CD4-positive, alpha-beta T cell (primary cell): ENCODE data around the gene BCCIP. TPM values are rescaled to one million over a fixed set of nuclear protein-coding genes. Genes with fewer than 3 reads are reported as not detected.

Experiments used
- ATAC-seq: fragments of 200-7000 bp; cut with Tn5 transposase; one replicate; pipeline ENCODE4 v1.10.0; 2022; ENCODE audit warnings: mild to moderate bottlenecking; ENCODE audit not compliant: poor library complexity
- CTCF ChIA-PET: fragments of 350-600 bp; sonication (Branson Sonifier 250); formaldehyde crosslinking; loops from one replicate; lab custom pipeline; 2021; ENCODE audit warnings: antibody characterized with exemption, inconsistent platforms; lab: Charles Lee
- POLR2A ChIA-PET: fragments of 350-600 bp; sonication (Branson Sonifier 250); formaldehyde crosslinking; loops from one replicate; lab custom pipeline; 2021; ENCODE audit warnings: antibody characterized with exemption, inconsistent platforms; lab: Charles Lee
- DNase-seq, 14 experiments: peaks; one replicate each; pipeline ENCODE4 v3.0.0-alpha.2; 2013 to 2020; ENCODE audit warnings: mixed read lengths in 2 of 14
- H3K27ac ChIP-seq, 2 donors: one replicate each; pipeline versions ENCODE4 v1.5.1 to v1.7.0; 2013; ENCODE audit warnings: low read length in 2 of 2, low read depth in 1 of 2, mild to moderate bottlenecking in 1 of 2
- H3K27me3 ChIP-seq, 2 experiments: 1 replicate in 1 of 2; 2 replicates in 1 of 2; pipeline versions ENCODE4 v1.6.1 to v1.7.0; 2013; ENCODE audit warnings: low read length in 2 of 2, control low read depth in 1 of 2, mild to moderate bottlenecking in 1 of 2, moderate library complexity in 1 of 2; ENCODE audit not compliant: insufficient read depth in 2 of 2, control insufficient read depth in 1 of 2
- H3K36me3 ChIP-seq: one replicate; pipeline ENCODE4 v1.6.1; 2013; ENCODE audit warnings: low read length, control low read depth; ENCODE audit not compliant: insufficient read depth
- H3K4me1 ChIP-seq: one replicate; pipeline ENCODE4 v1.6.1; 2013; ENCODE audit warnings: low read length, control low read depth; ENCODE audit not compliant: insufficient read depth
- H3K4me3 ChIP-seq: one replicate; pipeline ENCODE4 v1.5.1; 2013; ENCODE audit warnings: mild to moderate bottlenecking, low read length, moderate library complexity
- H3K9me3 ChIP-seq, 2 experiments: 1 replicate in 1 of 2; 2 replicates in 1 of 2; pipeline versions ENCODE4 v1.6.1 to v1.7.0; 2013; ENCODE audit warnings: low read length in 2 of 2, mild to moderate bottlenecking in 2 of 2, control low read depth in 1 of 2, moderate library complexity in 1 of 2; ENCODE audit not compliant: control insufficient read depth in 1 of 2, insufficient read depth in 1 of 2
- H3K27ac Mint-ChIP-seq: one replicate; pipeline ENCODE4 v1.8.0; 2020; ENCODE audit warnings: mixed read lengths
- H3K27me3 Mint-ChIP-seq: one replicate; pipeline ENCODE4 v1.8.0; 2021; ENCODE audit warnings: mixed read lengths
- H3K36me3 Mint-ChIP-seq: one replicate; pipeline ENCODE4 v1.8.0; 2021; ENCODE audit warnings: low read depth, mixed read lengths
- H3K4me1 Mint-ChIP-seq: one replicate; pipeline ENCODE4 v1.8.0; 2021; ENCODE audit warnings: low read depth, mixed read lengths
- H3K4me3 Mint-ChIP-seq: one replicate; pipeline ENCODE4 v1.8.0; 2020; ENCODE audit warnings: mild to moderate bottlenecking, mixed read lengths
- H3K9me3 Mint-ChIP-seq: one replicate; pipeline ENCODE4 v1.8.0; 2020; ENCODE audit warnings: mixed read lengths
- CTCF ChIP-seq: fragments of 200-600 bp; IDR thresholded peaks from one replicate; pipeline ENCODE4 v1.8.0; 2022; ENCODE audit warnings: antibody characterized with exemption, mild to moderate bottlenecking
- intact Hi-C, 2 experiments: fragments of 100-400 bp; cut with DNase I in 1 of 2; cut with micrococcal nuclease in 1 of 2; formaldehyde crosslinking; loops; one replicate each; pipeline versions ENCODE4 v1.15.1 to v1.9.0; 2023 to 2025; cut with DNase I, micrococcal nuclease
- total RNA-seq, 174 experiments: library from RNA in 2 of 174; stranded (reverse) in 2 of 174; gene quantifications; one replicate each; pipeline ENCODE4 v1.2.3 and lab custom pipeline; 2021 to 2026

The BCCIP gene
- total RNA-seq, 2 experiments from 2014 or later, result 31.2 to 32.7 TPM

GRCh38 chr10:125801574-125801973 is 21.8 kb upstream of the BCCIP start:
- H3K4me1 Mint-ChIP-seq, result no peaks in the 10 kb centered on the region
- no peak overlapping the region for H3K27ac Mint-ChIP-seq

GRCh38 chr10:125802131-125802530 is 21.2 kb upstream of the BCCIP start:
- H3K27me3 Mint-ChIP-seq, result no peaks in the 10 kb centered on the region
- ChIA-PET POLR2A (no interaction called here), CTCF (no interaction called here)
- intact Hi-C loops, result no loop called here
- Histone ChIP-seq H3K9me3 (no peaks in the 10 kb centered on the region), H3K4me1 (no peaks in the 10 kb centered on the region), H3K27ac (no peak overlapping the region), H3K4me3 (no peak overlapping the region), H3K27me3 (no peaks in the 10 kb centered on the region), H3K36me3 (peaks cover 50% of the 10 kb centered on the region)
- H3K9me3 Mint-ChIP-seq, result no peaks in the 10 kb centered on the region
- H3K36me3 Mint-ChIP-seq, result peaks cover 74% of the 10 kb centered on the region
- H3K4me1 Mint-ChIP-seq, result no peaks in the 10 kb centered on the region
- no peak overlapping the region for H3K4me3 Mint-ChIP-seq
- no peak overlapping the region for H3K27ac Mint-ChIP-seq
- ATAC-seq (no peak), DNase-seq (no peak)
- no peak for TF ChIP-seq CTCF

More at GRCh38 chr10:125801574-125801973, 21.8 kb upstream of the BCCIP start:
- H3K9me3 ChIP-seq, result no peaks in the 10 kb centered on the region
- Mint-ChIP-seq H3K27me3 (no peaks in the 10 kb centered on the region), H3K4me3 (no peak overlapping the region), H3K9me3 (no peaks in the 10 kb centered on the region), H3K36me3 (peaks cover 74% of the 10 kb centered on the region)
- CTCF ChIA-PET, result no interaction called here
- no peaks in the 10 kb centered on the region for H3K4me1 ChIP-seq
- peaks cover 45% of the 10 kb centered on the region for H3K36me3 ChIP-seq
- POLR2A ChIA-PET, result no interaction called here
- no peak for TF ChIP-seq CTCF
- intact Hi-C loops, result no loop called here
- H3K27me3 ChIP-seq, result no peaks in the 10 kb centered on the region
- no peak overlapping the region for H3K4me3 ChIP-seq
- ATAC-seq, result no peak
- no peak overlapping the region for H3K27ac ChIP-seq
- DNase-seq, result no peak

- no peak for TF ChIP-seq CTCF
These were observed 20.6 kb upstream of the BCCIP start for GRCh38 chr10:125802739-125803138.

More at GRCh38 chr10:125802739-125803138, 20.6 kb upstream of the BCCIP start:
- H3K9me3 Mint-ChIP-seq, result no peaks in the 10 kb centered on the region
- H3K4me3 Mint-ChIP-seq, result no peak overlapping the region
- intact Hi-C loops, result no loop called here
- H3K36me3 ChIP-seq, result peaks cover 55% of the 10 kb centered on the region
- DNase-seq (no peak), ATAC-seq (no peak)
- H3K27ac Mint-ChIP-seq, result no peak overlapping the region
- H3K27me3 Mint-ChIP-seq, result no peaks in the 10 kb centered on the region
- ChIA-PET CTCF (no interaction called here), POLR2A (no interaction called here)
- H3K9me3 ChIP-seq, result no peaks in the 10 kb centered on the region
- H3K27ac ChIP-seq, result no peak overlapping the region
- H3K27me3 ChIP-seq, result no peaks in the 10 kb centered on the region
- no peaks in the 10 kb centered on the region for H3K4me1 ChIP-seq
- no peak overlapping the region for H3K4me3 ChIP-seq
- H3K36me3 Mint-ChIP-seq, result peaks cover 74% of the 10 kb centered on the region
- H3K4me1 Mint-ChIP-seq, result no peaks in the 10 kb centered on the region
